ENCODE data around the gene CAPN10.

CAPN10 gene

GRCh38 chr2:240604291-240604938, 17.9 kb downstream of the CAPN10 start:
- TF ChIP-seq CTCF (IDR thresholded peaks at IDR 0.05; ENCODE audit: low read depth, low read length), result peak; percentile 79
- H3K4me3 ChIP-seq (replicated peaks in 1 of 2; ENCODE audit: low read depth in 2 of 2, low read length in 2 of 2), result no peak overlapping the region
- peak; percentile 72 to 75 for DNase-seq (ENCODE audit: low read depth in 2 of 2)

GRCh38 chr2:240604939-240605716, 18.6 kb downstream of the CAPN10 start:
- no peak for TF ChIP-seq CTCF (IDR thresholded peaks at IDR 0.05; ENCODE audit: low read depth, low read length)
- no peak for DNase-seq (ENCODE audit: low read depth in 2 of 2)
- H3K4me3 ChIP-seq (replicated peaks in 1 of 2; ENCODE audit: low read depth in 2 of 2, low read length in 2 of 2), result no peak overlapping the region

- no peak for TF ChIP-seq CTCF (IDR thresholded peaks at IDR 0.05; ENCODE audit: low read depth, low read length)
- no peak overlapping the region for H3K4me3 ChIP-seq (replicated peaks in 1 of 2; ENCODE audit: low read depth in 2 of 2, low read length in 2 of 2)
- DNase-seq (ENCODE audit: low read depth in 2 of 2), result no peak
These were observed 19.6 kb downstream of the CAPN10 start for GRCh38 chr2:240605867-240606743.

- H3K4me3 ChIP-seq (replicated peaks in 1 of 2; ENCODE audit: low read depth in 2 of 2, low read length in 2 of 2), result no peak overlapping the region
- no peak for TF ChIP-seq CTCF (IDR thresholded peaks at IDR 0.05; ENCODE audit: low read depth, low read length)
- no peak for DNase-seq (ENCODE audit: low read depth in 2 of 2)
These were observed 25.2 kb downstream of the CAPN10 start for GRCh38 chr2:240611601-240612210.

GRCh38 chr2:240613781-240614180, 27.2 kb downstream of the CAPN10 start:
- no peak overlapping the region for H3K4me3 ChIP-seq (replicated peaks in 1 of 2; ENCODE audit: low read depth in 2 of 2, low read length in 2 of 2)
- no peak for TF ChIP-seq CTCF (IDR thresholded peaks at IDR 0.05; ENCODE audit: low read depth, low read length)
- no peak for DNase-seq (ENCODE audit: low read depth in 2 of 2)

- DNase-seq (ENCODE audit: low read depth in 2 of 2), result no peak
- TF ChIP-seq CTCF (IDR thresholded peaks at IDR 0.05; ENCODE audit: low read depth, low read length), result no peak
- no peak overlapping the region for H3K4me3 ChIP-seq (replicated peaks in 1 of 2; ENCODE audit: low read depth in 2 of 2, low read length in 2 of 2)
These were observed 27.9 kb downstream of the CAPN10 start for GRCh38 chr2:240614391-240614790.
